GM23248 (cell line): ENCODE measurements around the gene SLC10A2.

Experiments
- EZH2 ChIP-seq: fragments of 200-600 bp; sonication (generic); IDR thresholded peaks from 2 replicates; pipeline ENCODE4 v1.6.1; 2018; ENCODE audit warnings: antibody characterized with exemption, mild to moderate bottlenecking; ENCODE audit not compliant: insufficient read depth, poor library complexity, severe bottlenecking
- EZH2phosphoT487 ChIP-seq: fragments of 200-600 bp; sonication (generic); IDR thresholded peaks from 2 replicates; pipeline ENCODE4 v1.6.1; 2018; ENCODE audit warnings: antibody characterized with exemption, moderate library complexity, mild to moderate bottlenecking, low read depth; ENCODE audit not compliant: insufficient read depth

DNA sequence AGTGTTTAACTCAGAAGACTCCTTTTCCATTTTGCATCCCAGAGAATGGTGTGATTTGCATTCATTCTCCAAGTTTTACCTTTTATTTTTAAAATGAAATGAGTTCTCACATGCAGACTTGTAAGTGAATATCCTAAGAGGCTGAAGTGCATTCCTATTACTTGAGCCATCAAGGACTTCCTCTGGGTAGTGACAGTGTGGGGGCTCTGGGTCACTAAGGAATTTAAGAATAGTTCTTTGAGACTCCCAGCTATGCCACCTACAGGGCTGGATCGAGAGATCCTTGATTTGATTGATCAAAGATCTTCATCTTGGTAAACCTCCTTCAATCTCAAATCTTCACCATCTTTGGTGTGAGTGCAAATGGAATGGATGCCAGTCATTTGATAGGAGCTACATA is 36.3 kb upstream of the SLC10A2 start:
- TF ChIP-seq EZH2, result no peak
- TF ChIP-seq EZH2phosphoT487, result no peak
